ENCODE results near the gene FAM174C. TPM values are rescaled to one million over a fixed set of nuclear protein-coding genes. Genes with fewer than 3 reads are reported as not detected.

Gene FAM174C
- total RNA-seq, 1 experiment from 2014 or later, result 110 TPM

DNA sequence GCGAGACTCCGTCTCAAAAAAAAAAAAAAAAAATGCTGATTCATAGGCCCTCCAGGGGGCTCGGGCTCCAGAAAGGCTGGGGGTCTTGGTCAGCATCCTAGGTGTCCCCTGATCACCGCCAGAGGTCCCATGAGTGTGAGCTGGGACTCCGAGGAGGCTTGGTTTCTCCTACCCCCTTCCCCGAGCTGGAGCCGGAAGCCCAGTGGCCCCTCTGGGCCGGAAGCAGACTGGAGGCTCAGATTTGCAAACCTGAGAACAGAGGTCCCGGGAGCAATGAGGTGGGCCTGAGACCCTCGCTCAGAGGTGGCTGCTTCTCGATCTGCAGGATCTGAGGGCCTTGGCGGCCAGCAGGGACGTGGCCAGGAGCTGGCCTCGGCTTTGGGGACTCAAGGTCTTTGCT, 51.8 kb downstream of the FAM174C start:
- H3K27ac ChIP-seq (ENCODE audit: low read length), result no peak overlapping the region
- H3F3A ChIP-seq (ENCODE audit: low read length, unreplicated experiment), result no peaks in the 10 kb centered on the region
- H2AFZ ChIP-seq (ENCODE audit: low read length), result no peak overlapping the region
- no peaks in the 10 kb centered on the region for H3K9me2 ChIP-seq (replicated peaks; ENCODE audit: low read length)
- no peak overlapping the region for H3K9ac ChIP-seq (ENCODE audit: low read length)
- POLR2A ChIA-PET (ENCODE audit: unreplicated experiment), result no interaction called here
- intact Hi-C loops (cut with micrococcal nuclease), result no loop called here
- BruUV-seq (replicated peaks), result no TSS peak
- no peaks in the 10 kb centered on the region for H3K27me3 ChIP-seq (ENCODE audit: low read length)
- H3K9me3 ChIP-seq (ENCODE audit: low read length), result no peaks in the 10 kb centered on the region
- TF ChIP-seq, protein P1, sequence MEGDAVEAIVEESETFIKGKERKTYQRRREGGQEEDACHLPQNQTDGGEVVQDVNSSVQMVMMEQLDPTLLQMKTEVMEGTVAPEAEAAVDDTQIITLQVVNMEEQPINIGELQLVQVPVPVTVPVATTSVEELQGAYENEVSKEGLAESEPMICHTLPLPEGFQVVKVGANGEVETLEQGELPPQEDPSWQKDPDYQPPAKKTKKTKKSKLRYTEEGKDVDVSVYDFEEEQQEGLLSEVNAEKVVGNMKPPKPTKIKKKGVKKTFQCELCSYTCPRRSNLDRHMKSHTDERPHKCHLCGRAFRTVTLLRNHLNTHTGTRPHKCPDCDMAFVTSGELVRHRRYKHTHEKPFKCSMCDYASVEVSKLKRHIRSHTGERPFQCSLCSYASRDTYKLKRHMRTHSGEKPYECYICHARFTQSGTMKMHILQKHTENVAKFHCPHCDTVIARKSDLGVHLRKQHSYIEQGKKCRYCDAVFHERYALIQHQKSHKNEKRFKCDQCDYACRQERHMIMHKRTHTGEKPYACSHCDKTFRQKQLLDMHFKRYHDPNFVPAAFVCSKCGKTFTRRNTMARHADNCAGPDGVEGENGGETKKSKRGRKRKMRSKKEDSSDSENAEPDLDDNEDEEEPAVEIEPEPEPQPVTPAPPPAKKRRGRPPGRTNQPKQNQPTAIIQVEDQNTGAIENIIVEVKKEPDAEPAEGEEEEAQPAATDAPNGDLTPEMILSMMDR (conservative IDR thresholded peaks at IDR 0.05; ENCODE audit: low read depth, low read length), result no peak
- TF ChIP-seq EZH2 (IDR thresholded peaks at IDR 0.05; ENCODE audit: low read length, unreplicated experiment) (no peak), EZH2phosphoT487 (IDR thresholded peaks at IDR 0.05; ENCODE audit: borderline replicate concordance, low read length) (no peak)
- H3K4me3 ChIP-seq (ENCODE audit: low read length), result no peak overlapping the region
- no peaks in the 10 kb centered on the region for H3K79me2 ChIP-seq (ENCODE audit: low read length)
- H3K4me2 ChIP-seq (ENCODE audit: low read length), result no peak overlapping the region
- H3K4me1 ChIP-seq (ENCODE audit: insufficient read depth, low read length), result peaks cover 5% of the 10 kb centered on the region; the same call in 1 of the 2 replicates
- H3K36me3 ChIP-seq (ENCODE audit: low read depth, low read length), result no peaks in the 10 kb centered on the region
- no peak for DNase-seq
- ATAC-seq, result no peak
- H4K20me1 ChIP-seq (ENCODE audit: low read length), result no peaks in the 10 kb centered on the region
- CTCF ChIA-PET, result no interaction called here

Other genes with a start within 250 kb of the FAM174C start
- gene CNN2, start 248.9 kb upstream of the FAM174C start, total RNA-seq (2014; rRNA removed), result 97.9 and 107 TPM in 2 replicates
- 27.3 and 31.3 TPM in 2 replicates for gene ABCA7, start 235.4 kb upstream of the FAM174C start, total RNA-seq (2014; rRNA removed)
- gene ARHGAP45, start 208.4 kb upstream of the FAM174C start, total RNA-seq (2014; rRNA removed), result 45.3 and 68.4 TPM in 2 replicates
- 335 and 375 TPM in 2 replicates for gene POLR2E, start 180.2 kb upstream of the FAM174C start, total RNA-seq (2014; rRNA removed)
- 517 and 644 TPM in 2 replicates for gene GPX4, start 171.5 kb upstream of the FAM174C start, total RNA-seq (2014; rRNA removed)
- 62.4 and 75.0 TPM in 2 replicates for gene SBNO2, start 101.3 kb upstream of the FAM174C start, total RNA-seq (2014; rRNA removed)
- gene STK11, start 69.8 kb upstream of the FAM174C start, total RNA-seq (2014; rRNA removed), result 82.4 and 93.0 TPM in 2 replicates
- 3.3 and 6.3 TPM in 2 replicates for gene CBARP, start 37.5 kb upstream of the FAM174C start, total RNA-seq (2014; rRNA removed)
- gene ATP5F1D, start 33.8 kb upstream of the FAM174C start, total RNA-seq (2014; rRNA removed), result 102 and 187 TPM in 2 replicates
- 17.3 and 41.8 TPM in 2 replicates for gene MIDN, start 26.9 kb upstream of the FAM174C start, total RNA-seq (2014; rRNA removed)
- gene CIRBP, start 6.2 kb upstream of the FAM174C start, total RNA-seq (2014; rRNA removed), result 136 and 197 TPM in 2 replicates
- not detected in 2 replicates for gene EFNA2, start 10.3 kb downstream of the FAM174C start, total RNA-seq (2014; rRNA removed)
- 102 and 111 TPM in 2 replicates for gene NDUFS7, start 108.4 kb downstream of the FAM174C start, total RNA-seq (2014; rRNA removed)
- gene GAMT, start 126.0 kb downstream of the FAM174C start, total RNA-seq (2014; rRNA removed), result 74.9 and 75.6 TPM in 2 replicates
- gene DAZAP1, start 132.1 kb downstream of the FAM174C start, total RNA-seq (2014; rRNA removed), result 177 and 178 TPM in 2 replicates
- 1,797 and 2,672 TPM in 2 replicates for gene RPS15, start 162.9 kb downstream of the FAM174C start, total RNA-seq (2014; rRNA removed)
- 0.29 and 1.4 TPM in 2 replicates for gene APC2, start 174.6 kb downstream of the FAM174C start, total RNA-seq (2014; rRNA removed)
- 45.0 and 54.9 TPM in 2 replicates for gene C19orf25, start 203.7 kb downstream of the FAM174C start, total RNA-seq (2014; rRNA removed)
- 3.9 and 5.7 TPM in 2 replicates for gene PCSK4, start 214.8 kb downstream of the FAM174C start, total RNA-seq (2014; rRNA removed)
- gene REEP6, start 215.7 kb downstream of the FAM174C start, total RNA-seq (2014; rRNA removed), result 27.2 and 34.7 TPM in 2 replicates
- gene ADAMTSL5, start 237.5 kb downstream of the FAM174C start, total RNA-seq (2014; rRNA removed), result 1.7 and 5.0 TPM in 2 replicates
- gene PLK5, start 248.5 kb downstream of the FAM174C start, total RNA-seq (2014; rRNA removed), result not detected in 2 replicates